ENCODE data around the gene WDR59.

Gene WDR59

GRCh38 chr16:74902161-74902560, 82.8 kb downstream of the WDR59 start:
- no peak for DNase-seq (ENCODE audit: low spot score)

- DNase-seq (ENCODE audit: low spot score) = no peak
These were observed 83.3 kb downstream of the WDR59 start for GRCh38 chr16:74901606-74902005.

DNA sequence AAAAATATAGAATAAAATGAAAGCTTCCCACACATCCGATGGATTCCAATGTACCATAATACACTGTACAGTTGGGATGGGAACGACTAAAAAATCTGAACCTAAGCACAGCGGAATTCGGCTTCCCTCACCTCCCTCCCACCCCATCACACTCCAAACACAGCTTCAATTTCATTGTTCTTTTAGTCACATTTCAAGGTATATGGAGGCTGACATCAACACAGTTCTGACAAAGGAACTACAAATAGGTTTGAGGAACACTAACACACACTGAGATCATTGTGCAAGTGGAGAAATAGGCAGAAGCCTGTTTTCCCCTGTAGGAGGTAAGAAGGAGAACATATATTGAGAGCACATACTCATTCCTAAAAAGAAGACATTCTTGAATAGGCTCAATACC, 85.1 kb downstream of the WDR59 start:
- no peak for DNase-seq (ENCODE audit: low spot score)

GRCh38 chr16:74898659-74899058, 86.3 kb downstream of the WDR59 start:
- DNase-seq (ENCODE audit: low spot score) = no peak

- peak; percentile 68 for DNase-seq (ENCODE audit: low spot score)
These were observed 88.2 kb downstream of the WDR59 start for GRCh38 chr16:74896389-74897370.

GRCh38 chr16:74893541-74893940, 91.4 kb downstream of the WDR59 start:
- no peak for DNase-seq (ENCODE audit: low spot score)

- DNase-seq (ENCODE audit: low spot score) = no peak
These were observed 92.1 kb downstream of the WDR59 start for GRCh38 chr16:74892574-74893461.

DNA sequence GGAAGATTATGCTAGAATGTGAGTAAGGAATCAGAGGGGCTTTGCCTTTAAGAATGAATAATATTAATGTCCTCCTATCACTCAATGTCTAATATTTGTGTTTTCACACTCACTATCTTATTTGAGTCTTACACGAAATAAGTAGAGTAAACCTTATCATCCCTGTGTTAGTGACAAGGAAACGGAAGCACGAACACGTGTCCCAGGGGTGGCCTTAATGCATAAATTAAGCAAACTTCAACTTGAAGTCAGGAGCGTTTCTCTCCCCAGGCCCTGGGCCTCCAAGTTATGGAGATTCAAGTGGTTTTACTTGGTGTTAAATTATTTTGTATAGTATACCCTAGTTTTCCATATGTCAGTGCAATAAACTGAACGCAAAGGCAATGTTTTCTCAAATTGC, 96.0 kb downstream of the WDR59 start:
- DNase-seq (ENCODE audit: low spot score) = no peak

- DNase-seq (ENCODE audit: low spot score) = no peak
These were observed 96.6 kb downstream of the WDR59 start for GRCh38 chr16:74888232-74888862.

GRCh38 chr16:74887084-74887483, 97.8 kb downstream of the WDR59 start:
- no peak for DNase-seq (ENCODE audit: low spot score)

DNA sequence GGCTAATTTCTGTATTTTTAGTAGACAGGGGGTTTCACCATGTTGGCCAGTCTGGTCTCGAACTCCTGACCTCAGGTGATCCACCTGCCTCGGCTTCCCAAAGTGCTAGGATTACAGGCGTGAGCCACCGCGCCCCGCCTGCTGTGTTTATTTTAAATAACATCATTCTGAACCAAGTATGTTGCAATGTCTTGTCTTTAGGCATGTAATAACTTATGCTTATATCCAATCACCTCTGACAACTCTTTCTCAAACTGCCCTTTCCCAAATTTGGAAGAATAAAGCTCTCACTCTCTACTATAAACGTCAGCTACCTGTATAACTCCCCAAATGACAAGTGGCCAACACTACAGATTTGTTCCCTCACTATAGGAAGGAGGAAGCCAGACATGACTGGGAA, 107.2 kb downstream of the WDR59 start:
- DNase-seq (ENCODE audit: low spot score) = no peak

DNA sequence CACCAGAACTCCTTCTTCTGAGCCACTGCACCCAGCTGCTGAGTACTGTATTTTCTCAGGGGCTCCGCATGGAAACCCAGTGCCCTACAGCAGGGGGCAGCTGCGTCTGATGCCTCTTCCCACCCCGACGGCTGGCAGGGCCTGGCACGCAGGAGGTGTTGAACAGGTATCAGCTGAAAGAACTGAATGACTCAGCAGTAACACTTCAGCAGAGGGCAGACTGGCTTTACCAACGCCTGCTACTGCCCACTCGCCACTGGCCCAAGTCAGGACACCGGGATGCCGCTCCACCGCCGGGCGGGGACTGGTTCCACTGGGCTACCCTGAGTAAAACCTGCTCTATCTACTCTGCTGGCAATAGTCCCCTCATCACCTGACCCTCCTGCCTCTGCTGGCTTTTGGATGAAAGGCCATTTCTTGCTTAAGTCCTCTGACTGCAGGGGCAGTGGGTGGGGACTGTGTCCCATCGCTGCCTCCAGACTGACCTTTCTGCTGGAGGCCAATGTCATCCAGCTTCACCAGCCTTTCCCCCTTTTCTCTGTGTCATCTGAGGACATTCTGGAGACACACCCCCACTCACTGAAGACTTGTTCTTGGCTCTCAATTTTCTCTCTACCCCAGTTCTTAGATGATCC, 109.9 kb downstream of the WDR59 start:
- DNase-seq (ENCODE audit: low spot score) = no peak

GRCh38 chr16:74874123-74874522, 110.8 kb downstream of the WDR59 start:
- no peak for DNase-seq (ENCODE audit: low spot score)

- DNase-seq (ENCODE audit: low spot score) = no peak
These were observed 112.6 kb downstream of the WDR59 start for GRCh38 chr16:74872302-74872701.

- DNase-seq (ENCODE audit: low spot score) = no peak
These were observed 113.3 kb downstream of the WDR59 start for GRCh38 chr16:74871608-74872007.

DNA sequence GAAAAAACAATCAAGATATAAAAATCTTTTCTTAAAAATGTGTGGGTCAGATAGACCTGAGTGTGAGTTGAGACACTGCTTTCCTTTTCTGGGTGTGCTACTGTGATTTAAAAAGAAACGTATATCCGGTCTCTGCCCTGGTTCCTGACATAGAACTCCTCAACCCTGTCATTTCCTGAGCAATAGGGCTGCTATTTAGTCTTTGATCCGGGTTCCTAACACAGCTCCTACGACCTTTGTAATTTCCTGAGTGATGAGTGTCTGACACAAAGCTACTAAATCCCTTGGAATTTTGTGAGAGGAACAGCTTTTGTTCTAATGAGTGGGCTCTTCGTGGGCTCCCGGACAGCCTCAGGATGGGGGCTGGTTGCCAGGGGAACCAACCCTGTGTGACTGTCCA, 116.4 kb downstream of the WDR59 start:
- no peak for DNase-seq (ENCODE audit: low spot score)

DNA sequence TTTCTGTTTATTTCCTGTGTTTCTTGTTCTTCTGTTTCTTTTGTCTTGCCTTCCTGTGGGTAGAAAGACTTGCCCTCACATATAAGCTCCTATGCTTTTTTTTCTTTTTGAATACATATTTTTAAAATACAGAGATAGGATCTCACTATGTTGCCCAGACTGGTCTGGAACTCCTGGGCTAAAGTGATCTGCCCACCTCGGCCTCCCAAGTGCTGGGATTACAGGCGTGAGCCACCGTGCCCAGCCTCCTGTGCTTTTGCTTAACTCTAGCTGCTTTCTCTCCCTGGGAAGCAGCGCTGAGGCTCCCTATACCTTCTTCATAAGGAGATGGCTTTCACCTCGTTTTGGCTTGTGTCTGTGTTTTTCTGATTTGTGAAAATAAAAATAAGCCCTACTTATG, 116.9 kb downstream of the WDR59 start:
- DNase-seq (ENCODE audit: low spot score) = no peak

GRCh38 chr16:74867281-74867849, 117.6 kb downstream of the WDR59 start:
- DNase-seq (ENCODE audit: low spot score) = no peak

GRCh38 chr16:74865922-74866598, 118.9 kb downstream of the WDR59 start:
- no peak for DNase-seq (ENCODE audit: low spot score)

DNA sequence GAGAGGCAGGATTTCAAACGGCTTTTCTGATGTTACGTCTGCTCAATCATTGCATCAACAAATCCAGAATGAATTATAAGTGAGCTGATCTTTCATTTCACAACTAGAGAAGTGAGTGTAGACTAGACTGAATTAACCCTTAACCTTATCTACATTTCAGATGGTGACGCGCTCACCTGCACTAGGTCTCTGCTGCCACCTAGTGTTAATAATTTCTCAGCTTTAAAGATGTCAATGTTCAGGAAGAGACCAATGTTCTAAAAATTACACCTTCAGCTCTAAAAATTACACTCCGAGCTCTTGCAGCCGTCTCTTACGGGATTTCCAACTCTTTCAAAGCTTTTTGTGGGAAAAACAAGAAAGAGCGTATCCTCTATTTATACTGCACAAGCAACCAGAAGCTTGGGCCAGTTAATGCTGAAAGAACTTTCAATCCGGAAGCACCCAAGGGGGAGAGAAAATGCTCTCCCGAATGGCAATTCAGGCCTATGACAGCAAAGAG, 122.1 kb downstream of the WDR59 start:
- peak; percentile 82 for DNase-seq (ENCODE audit: low spot score)

DNA sequence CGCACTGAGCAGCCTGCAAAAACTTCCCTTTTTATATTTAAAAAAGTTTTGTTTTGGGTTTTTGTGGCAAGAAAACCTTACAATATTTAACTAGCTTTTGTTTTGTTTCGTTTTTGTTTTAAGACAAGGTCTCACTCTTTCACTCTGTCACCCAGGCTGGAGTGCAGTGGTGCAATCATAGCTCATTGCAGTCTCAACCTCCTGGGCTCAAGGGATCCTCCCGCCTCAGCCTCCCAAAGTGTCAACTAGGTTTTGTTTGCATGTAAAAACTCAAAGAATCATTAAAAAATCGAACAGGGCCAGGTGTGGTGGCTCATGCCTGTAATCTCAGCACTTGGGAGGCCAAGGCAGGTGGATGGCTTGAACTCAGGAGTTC, 132.4 kb downstream of the WDR59 start:
- DNase-seq (ENCODE audit: low spot score) = no peak
